Suprapubic skin (tissue), 4 donors: ENCODE data around the gene TMEM8B.

Experiments used
- EP300 ChIP-seq: sonication (generic); formaldehyde crosslinking; IDR thresholded peaks from one replicate; pipeline ENCODE4 v1.6.1; 2017; ENCODE audit warnings: antibody characterized with exemption
- POLR2A ChIP-seq, 2 donors: fragments of 450-650 bp; IDR thresholded peaks; one replicate each; pipeline ENCODE4 v1.6.1; 2017; ENCODE audit warnings: antibody characterized with exemption in 2 of 2, mild to moderate bottlenecking in 2 of 2, moderate library complexity in 2 of 2
- POLR2AphosphoS5 ChIP-seq, 3 donors: sonication (generic); formaldehyde crosslinking; IDR thresholded peaks; one replicate each; pipeline ENCODE4 v1.6.1; 2017; ENCODE audit warnings: antibody characterized with exemption in 3 of 3
- TF ChIP-seq, protein P1 (sequence below), 2 donors: fragments of 200-600 bp in 1 of 2; fragments of 450-650 bp in 1 of 2; sonication (generic) in 1 of 2; IDR thresholded peaks; one replicate each; pipeline ENCODE4 v1.5.1; 2016 to 2019; ENCODE audit warnings: antibody characterized with exemption in 2 of 2, mild to moderate bottlenecking in 1 of 2, moderate library complexity in 1 of 2

DNA sequence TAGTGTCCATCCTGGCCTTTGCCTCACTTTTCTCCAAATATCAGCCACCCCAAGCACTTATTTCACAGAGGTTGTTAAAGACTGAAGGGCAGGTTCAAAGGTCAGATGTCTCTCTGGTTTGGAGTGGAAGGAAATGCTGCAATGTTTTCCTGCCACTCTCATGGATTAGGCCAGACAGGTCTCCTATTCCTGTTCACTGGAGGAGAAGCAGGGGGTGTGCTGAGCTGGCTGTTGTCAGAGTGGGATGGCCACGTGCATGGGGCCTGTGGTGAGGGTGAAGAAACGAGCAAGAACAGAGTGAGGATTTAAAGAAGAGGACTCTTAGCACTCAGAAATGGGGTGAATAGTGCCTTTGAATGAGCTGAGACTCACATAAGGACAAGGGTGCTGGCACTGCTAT lies 6.7 kb downstream of the TMEM8B start:
- no peak for TF ChIP-seq POLR2A (IDR thresholded peaks at IDR 0.05)
- TF ChIP-seq, protein P1, sequence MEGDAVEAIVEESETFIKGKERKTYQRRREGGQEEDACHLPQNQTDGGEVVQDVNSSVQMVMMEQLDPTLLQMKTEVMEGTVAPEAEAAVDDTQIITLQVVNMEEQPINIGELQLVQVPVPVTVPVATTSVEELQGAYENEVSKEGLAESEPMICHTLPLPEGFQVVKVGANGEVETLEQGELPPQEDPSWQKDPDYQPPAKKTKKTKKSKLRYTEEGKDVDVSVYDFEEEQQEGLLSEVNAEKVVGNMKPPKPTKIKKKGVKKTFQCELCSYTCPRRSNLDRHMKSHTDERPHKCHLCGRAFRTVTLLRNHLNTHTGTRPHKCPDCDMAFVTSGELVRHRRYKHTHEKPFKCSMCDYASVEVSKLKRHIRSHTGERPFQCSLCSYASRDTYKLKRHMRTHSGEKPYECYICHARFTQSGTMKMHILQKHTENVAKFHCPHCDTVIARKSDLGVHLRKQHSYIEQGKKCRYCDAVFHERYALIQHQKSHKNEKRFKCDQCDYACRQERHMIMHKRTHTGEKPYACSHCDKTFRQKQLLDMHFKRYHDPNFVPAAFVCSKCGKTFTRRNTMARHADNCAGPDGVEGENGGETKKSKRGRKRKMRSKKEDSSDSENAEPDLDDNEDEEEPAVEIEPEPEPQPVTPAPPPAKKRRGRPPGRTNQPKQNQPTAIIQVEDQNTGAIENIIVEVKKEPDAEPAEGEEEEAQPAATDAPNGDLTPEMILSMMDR (IDR thresholded peaks at IDR 0.05): no peak
- TF ChIP-seq POLR2AphosphoS5 (IDR thresholded peaks at IDR 0.05): no peak
- no peak for TF ChIP-seq EP300
